HG02623 (cell line): ENCODE data around the gene HOXA11.

Experiments
- ATAC-seq: cut with Tn5 transposase; IDR thresholded peaks from one replicate; pipeline ENCODE4 v1.9.1; 2021; ENCODE audit warnings: moderate library complexity; ENCODE audit not compliant: unreplicated experiment

The HOXA11 gene

DNA sequence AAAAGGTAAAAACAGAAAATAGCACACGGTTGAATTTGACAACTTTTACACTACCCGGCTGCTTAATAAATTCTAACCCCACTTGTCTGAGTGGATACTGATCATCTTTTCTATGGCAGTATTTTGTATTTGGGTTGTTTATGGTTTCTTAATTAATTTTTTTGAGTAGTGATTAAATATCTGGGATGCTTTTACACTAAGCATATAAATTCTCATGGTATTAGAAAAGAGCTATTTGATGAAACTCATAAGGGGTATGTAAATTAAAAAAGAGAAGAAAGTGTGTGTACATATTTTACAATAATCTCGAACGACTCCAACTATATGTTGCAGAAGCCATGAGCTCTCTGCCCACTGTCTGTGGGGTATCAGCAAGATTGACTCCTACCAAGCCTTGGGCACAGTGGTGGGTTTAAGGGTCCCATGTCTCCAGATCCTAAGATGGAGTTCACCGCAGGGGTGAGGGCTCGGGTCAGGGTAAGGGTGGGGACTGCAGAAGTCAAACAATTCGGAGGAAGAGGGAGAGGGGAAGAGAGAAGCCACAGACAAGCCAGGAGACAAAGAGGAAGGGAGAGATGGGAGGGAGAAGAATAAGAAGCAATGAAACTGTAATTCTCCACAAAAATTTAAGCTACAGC, 22.4 kb upstream of the HOXA11 start:
- ATAC-seq = no peak

GRCh38 chr7:27205325-27206280, 20.6 kb upstream of the HOXA11 start:
- no peak for ATAC-seq

DNA sequence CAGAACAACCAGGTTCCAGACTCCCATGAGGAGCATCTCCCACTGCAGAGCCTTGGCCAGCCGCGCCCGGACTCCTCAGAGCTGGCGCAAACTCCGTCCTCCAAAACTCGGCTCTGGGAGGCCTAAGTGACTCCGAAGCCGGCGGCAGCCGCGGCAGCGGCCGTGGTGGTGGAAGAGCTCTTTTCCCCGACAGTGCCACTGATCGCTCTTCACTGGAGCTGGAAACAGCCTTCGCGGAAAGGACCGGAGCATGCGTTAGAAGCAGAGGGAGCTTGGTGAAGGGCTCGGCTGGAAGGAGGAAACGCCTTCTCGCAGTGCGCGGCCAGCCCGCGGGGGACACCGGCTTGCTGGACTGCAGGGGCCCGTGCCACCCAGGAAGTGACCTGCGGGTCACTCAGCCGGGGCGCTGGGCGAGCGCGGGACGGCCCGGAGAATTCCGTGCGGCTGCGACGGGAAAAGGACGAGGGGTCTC, 19.9 kb upstream of the HOXA11 start:
- ATAC-seq = no peak

GRCh38 chr7:27203964-27204594, 19.0 kb upstream of the HOXA11 start:
- ATAC-seq = no peak

GRCh38 chr7:27203365-27203953, 18.4 kb upstream of the HOXA11 start:
- no peak for ATAC-seq

GRCh38 chr7:27202862-27203134, 17.8 kb upstream of the HOXA11 start:
- ATAC-seq = no peak

DNA sequence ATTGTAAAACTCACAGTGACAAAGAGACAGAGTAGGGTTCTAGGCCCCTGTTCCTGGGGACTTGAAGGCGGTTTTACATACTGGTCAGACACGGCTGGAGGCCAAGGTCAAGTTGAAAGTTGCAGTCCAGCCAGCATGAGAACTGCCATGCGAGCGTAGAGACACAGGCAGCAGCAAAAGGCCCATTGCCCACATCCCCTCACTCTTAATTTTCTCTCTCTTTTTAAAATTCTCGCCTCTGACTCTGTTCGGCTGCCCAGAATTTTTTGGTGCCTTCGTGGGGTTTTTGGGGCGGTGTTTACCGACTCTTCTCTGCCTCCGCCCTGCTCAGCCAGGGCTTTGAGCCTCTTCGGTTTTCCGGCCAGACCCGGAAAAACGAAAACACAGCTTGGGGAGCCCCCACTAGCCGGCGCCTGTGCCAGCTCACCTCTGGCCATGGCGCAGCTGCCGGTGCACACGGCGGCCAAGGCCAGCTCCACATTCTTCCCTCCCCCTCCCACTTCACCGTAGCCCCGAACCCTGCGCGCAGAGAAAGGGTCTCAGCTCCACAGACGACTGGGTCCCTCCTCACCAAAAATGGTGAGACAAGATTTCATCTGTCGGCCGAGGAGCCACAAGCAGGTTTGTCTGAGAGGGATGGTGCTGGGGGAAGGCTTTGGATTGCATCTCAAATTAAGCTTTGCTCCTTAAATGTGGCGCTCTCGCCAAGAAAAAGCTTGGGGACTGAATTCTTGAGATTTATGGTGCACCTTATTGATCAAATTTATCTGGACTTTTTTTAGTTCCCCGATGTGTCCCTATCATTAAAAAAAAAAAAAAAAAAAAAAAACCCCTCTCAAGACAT, 17.2 kb upstream of the HOXA11 start:
- ATAC-seq = no peak

DNA sequence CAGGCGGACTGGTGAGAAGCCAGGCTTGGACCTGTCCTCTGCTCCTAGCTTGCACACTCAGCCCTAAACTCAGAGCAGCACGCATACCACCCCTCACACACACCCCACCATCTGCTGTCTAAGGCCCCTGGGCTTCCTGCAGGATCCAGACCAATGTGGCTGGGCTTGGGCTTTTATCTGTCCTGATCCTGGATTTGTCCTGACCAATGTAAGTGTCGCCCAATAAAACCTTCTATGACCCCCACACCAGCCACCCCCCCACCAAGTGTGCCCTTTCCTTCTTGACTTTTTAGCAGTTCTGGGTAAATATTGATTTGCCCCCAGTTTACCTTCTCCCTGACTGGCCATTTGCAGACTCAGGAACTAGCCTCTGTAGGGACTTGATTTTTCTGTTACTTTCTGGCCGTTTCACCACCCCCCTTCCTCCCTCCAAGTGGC, 16.6 kb upstream of the HOXA11 start:
- no peak for ATAC-seq

- ATAC-seq = no peak
Observed at GRCh38 chr7:27200761-27201579, 15.9 kb upstream of the HOXA11 start.

GRCh38 chr7:27199849-27200760, 15.1 kb upstream of the HOXA11 start, which contains the start of gene HOXA13:
TSS of gene HOXA13 (minus strand) at chr7:27200091. CDS start at chr7:27200077, 14 bp downstream.
- no peak for ATAC-seq

GRCh38 chr7:27198871-27199801, 14.1 kb upstream of the HOXA11 start:
- ATAC-seq = no peak

DNA sequence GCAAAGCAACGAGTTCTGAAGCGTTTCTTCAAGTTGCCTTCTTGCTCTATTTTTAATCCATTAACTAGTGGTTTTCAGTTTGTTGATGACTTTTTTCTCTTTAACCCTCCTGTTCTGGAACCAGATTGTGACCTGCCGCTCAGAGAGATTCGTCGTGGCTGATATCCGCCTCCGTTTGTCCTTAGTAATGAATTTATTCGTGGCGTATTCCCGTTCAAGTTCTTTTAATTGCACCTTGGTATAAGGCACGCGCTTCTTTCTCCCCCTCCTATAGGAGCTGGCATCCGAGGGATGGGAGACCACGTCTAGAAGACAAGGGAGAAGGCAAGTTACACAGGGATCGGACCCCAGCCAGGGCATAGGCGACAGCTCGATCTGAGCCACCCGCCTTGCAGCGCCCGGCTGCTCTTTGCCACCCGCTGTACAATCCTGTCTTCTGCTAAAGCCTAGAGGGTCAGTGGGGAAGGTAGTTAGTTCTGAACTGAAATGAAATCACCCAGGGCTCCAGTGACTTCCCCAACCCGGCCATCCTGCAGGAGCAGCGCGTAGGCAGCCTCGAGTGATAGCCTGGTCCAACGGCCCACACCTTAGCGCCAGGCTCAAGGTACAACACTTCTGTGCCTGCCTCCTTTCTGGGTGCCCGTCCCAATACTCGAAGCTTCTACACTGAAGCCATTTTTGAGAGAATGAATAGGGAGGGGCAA, 13.3 kb upstream of the HOXA11 start:
- no peak for ATAC-seq

DNA sequence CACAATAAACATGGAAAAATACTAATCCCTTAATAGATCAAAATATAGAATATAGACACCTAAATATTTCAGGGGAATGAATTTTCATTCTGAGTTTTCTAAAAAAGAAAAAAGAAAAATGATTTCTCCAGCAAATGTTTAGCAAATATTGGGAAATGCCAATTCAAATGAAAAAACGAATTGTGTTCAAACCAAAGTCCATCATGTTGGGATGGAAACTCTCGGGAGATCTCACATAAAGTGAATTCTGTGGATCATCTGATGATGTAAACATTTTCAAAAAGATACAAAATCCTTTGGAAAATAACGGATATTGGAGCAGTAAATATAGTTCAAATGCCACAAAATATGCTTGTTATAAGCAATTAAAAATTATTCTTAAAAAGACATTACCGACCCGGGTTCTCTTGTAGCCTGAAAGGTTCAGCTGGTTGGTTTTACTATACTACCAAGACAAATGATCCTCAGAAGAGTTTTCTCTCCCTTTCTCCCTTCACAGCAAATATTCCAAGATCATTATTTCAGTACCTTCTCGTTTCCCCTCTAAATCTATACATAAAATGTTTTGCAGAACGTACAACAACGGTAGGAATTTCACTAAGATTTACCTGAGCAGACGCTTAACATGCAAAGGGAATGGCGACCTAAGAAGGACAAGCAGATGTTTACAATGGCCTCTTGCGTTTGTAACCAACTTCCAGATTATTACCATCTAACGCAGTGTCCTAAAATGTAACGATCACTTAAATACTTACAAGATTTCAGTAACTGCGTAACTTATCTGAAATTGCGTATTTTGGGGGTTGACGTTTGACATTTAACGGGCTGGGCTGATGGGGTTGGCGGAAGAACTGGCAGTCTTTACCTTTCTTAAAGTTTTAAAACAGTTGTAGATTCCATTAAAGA, 12.4 kb upstream of the HOXA11 start:
- ATAC-seq = no peak

DNA sequence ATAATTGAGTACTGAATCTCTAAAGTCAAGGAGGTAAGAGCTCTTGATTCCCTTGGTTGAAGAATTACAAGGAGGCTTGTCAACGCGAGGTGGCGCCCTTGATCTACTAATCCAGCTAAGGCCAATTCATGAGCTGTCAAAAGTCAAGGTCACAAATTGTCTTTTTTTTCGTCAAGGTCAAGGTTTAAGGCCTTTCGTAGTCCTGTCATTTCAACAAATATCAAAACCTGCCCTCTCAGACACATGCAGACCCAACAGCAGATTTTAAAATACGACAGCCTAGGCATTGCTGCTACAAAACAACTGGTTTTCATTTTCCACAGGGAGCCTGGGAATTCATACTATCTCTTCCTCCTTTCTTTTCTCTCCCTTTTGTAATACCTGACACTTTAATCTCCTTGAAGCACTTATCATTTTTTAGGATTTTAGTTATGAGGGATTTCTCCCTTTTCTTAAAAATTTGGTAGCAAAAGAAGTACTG, 11.3 kb upstream of the HOXA11 start:
- ATAC-seq = no peak

- ATAC-seq = no peak
Observed at GRCh38 chr7:27194686-27195379, 9.8 kb upstream of the HOXA11 start.
